Epithelial cell of proximal tubule (primary cell): ENCODE measurements around the gene SEMA3B. TPM values are rescaled to one million over a fixed set of nuclear protein-coding genes. Genes with fewer than 3 reads are reported as not detected.

Experiments
- DNase-seq: peaks from one replicate; pipeline ENCODE4 v3.0.0-alpha.2; 2011; ENCODE audit warnings: low read depth
- H3K4me3 ChIP-seq: 2 replicates; pipeline ENCODE4 v1.5.1; 2011; ENCODE audit warnings: low read depth, mild to moderate bottlenecking, low read length
- total RNA-seq: library from RNA; depleted of rRNA; stranded (reverse); fragments of >200 nt; gene quantifications from 2 replicates; pipeline ENCODE4 v1.2.3, GENCODE V29; 2015
- TF ChIP-seq, protein P1 (sequence below): conservative IDR thresholded peaks from 2 replicates; pipeline ENCODE4 v1.5.1; 2012; ENCODE audit warnings: low read depth, mild to moderate bottlenecking, low read length

SEMA3B gene
- total RNA-seq, 1 donor from 2014 or later, result 29.5 TPM

- H3K4me3 ChIP-seq, result no peak overlapping the region
- DNase-seq, result no peak
- TF ChIP-seq, protein P1, sequence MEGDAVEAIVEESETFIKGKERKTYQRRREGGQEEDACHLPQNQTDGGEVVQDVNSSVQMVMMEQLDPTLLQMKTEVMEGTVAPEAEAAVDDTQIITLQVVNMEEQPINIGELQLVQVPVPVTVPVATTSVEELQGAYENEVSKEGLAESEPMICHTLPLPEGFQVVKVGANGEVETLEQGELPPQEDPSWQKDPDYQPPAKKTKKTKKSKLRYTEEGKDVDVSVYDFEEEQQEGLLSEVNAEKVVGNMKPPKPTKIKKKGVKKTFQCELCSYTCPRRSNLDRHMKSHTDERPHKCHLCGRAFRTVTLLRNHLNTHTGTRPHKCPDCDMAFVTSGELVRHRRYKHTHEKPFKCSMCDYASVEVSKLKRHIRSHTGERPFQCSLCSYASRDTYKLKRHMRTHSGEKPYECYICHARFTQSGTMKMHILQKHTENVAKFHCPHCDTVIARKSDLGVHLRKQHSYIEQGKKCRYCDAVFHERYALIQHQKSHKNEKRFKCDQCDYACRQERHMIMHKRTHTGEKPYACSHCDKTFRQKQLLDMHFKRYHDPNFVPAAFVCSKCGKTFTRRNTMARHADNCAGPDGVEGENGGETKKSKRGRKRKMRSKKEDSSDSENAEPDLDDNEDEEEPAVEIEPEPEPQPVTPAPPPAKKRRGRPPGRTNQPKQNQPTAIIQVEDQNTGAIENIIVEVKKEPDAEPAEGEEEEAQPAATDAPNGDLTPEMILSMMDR, result no peak
Measured at GRCh38 chr3:50249457-50249856, 19.5 kb upstream of the SEMA3B start.

DNA sequence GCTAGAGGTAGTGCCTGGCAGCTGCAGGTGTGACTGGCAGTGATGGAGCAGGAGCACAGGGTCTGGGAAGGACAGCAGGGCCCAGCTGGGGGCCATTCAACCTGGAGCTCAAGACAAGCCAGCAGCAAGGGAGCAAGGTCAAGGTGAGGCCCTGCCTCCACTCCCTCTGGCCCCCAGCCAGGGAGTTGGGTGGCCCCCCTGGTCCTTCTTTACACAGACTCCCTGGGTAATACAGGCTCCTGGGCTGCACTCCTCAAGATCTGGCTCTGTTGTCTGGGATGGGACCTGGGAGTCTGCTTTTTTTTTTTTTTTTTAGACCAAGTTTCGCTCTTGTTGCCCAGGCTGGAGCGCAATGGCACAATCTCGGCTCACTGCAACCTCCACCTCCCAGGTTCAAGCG is 18.4 kb upstream of the SEMA3B start:
- H3K4me3 ChIP-seq, result no peak overlapping the region
- TF ChIP-seq, protein P1, result no peak
- no peak for DNase-seq

DNA sequence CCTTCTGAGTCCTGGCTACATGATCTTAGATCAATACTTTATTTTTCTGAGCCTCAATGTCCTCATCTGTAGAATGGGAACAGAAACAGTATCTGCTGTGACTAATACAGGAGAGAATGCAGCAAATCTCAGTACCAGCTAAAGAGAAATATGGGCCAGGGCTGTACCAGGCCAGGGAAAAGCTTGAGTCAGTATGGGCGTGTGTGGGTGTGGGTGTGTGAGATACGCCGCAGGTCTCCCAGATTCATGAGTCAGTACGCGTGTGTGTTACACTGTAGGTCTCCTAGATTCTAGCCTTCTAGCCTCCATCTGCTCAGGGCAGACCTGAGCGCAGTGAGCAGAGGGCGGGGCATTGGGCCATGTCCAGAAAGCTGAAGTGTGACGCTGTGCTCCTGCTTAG is 17.7 kb upstream of the SEMA3B start:
- TF ChIP-seq, protein P1, result no peak
- DNase-seq, result no peak
- no peak overlapping the region for H3K4me3 ChIP-seq

GRCh38 chr3:50254577-50255250 is 14.2 kb upstream of the SEMA3B start:
- DNase-seq, result no peak
- TF ChIP-seq, protein P1, result no peak
- H3K4me3 ChIP-seq, result no peak overlapping the region

GRCh38 chr3:50255251-50255615 is 13.7 kb upstream of the SEMA3B start:
- TF ChIP-seq, protein P1, result no peak
- no peak overlapping the region for H3K4me3 ChIP-seq
- DNase-seq, result no peak

- no peak overlapping the region for H3K4me3 ChIP-seq
- TF ChIP-seq, protein P1, result peak; percentile 72
- no peak for DNase-seq
Measured at GRCh38 chr3:50256978-50257890, 11.7 kb upstream of the SEMA3B start.
